GM19395 (cell line): Measurements from ENCODE around the gene NPEPPS.

Experiments used
- ATAC-seq: cut with Tn5 transposase; IDR thresholded peaks from one replicate; pipeline ENCODE4 v1.9.1; 2021; ENCODE audit warnings: mild to moderate bottlenecking, moderate library complexity; ENCODE audit not compliant: unreplicated experiment

The NPEPPS gene

GRCh38 chr17:47663912-47664623 lies 133.2 kb downstream of the NPEPPS start:
- ATAC-seq, result no peak

GRCh38 chr17:47664624-47664941 lies 133.7 kb downstream of the NPEPPS start:
- no peak for ATAC-seq

GRCh38 chr17:47665655-47666054 lies 134.7 kb downstream of the NPEPPS start:
- ATAC-seq, result no peak

GRCh38 chr17:47669081-47669480 lies 138.2 kb downstream of the NPEPPS start:
- no peak for ATAC-seq

- no peak for ATAC-seq
Observed at GRCh38 chr17:47670064-47670463, 139.2 kb downstream of the NPEPPS start.
